Neural cell (in vitro differentiated cells): Measurements from ENCODE around the gene AFF1. TPM values are rescaled to one million over a fixed set of nuclear protein-coding genes. Genes with fewer than 3 reads are reported as not detected.

Experiments
- H2AFZ ChIP-seq: fragments of 200-600, 300-800 bp; sonication (generic), shearing (Covaris generic); 2 replicates; pipeline ENCODE4 v1.6.0; 2014; ENCODE audit warnings: low read depth, mild to moderate bottlenecking, antibody characterized with exemption, low read length, moderate library complexity
- H3F3A ChIP-seq: fragments of 200-600 bp; shearing (Covaris generic); 2 replicates; pipeline ENCODE4 v1.6.1; 2016; ENCODE audit warnings: mild to moderate bottlenecking, moderate library complexity, mixed read lengths, antibody characterized with exemption, low read length; ENCODE audit not compliant: insufficient read depth, poor library complexity, severe bottlenecking
- H3K27ac ChIP-seq: fragments of 200-600, 300-800 bp; sonication (generic), shearing (Covaris generic); 2 replicates; pipeline ENCODE4 v1.5.1; 2014; ENCODE audit warnings: mild to moderate bottlenecking, low read length, moderate library complexity
- H3K27me3 ChIP-seq: fragments of 300-800, 200-600 bp; sonication (generic), shearing (Covaris generic); 2 replicates; pipeline ENCODE4 v1.6.0; 2014; ENCODE audit warnings: mild to moderate bottlenecking, low read depth, low read length, moderate library complexity; ENCODE audit not compliant: insufficient read depth
- H3K36me3 ChIP-seq: fragments of 300-800, 200-600 bp; sonication (generic), shearing (Covaris generic); 2 replicates; pipeline ENCODE4 v1.5.1; 2014; ENCODE audit warnings: mild to moderate bottlenecking, antibody characterized with exemption, low read length, moderate library complexity; ENCODE audit not compliant: insufficient read depth
- H3K4me2 ChIP-seq: fragments of 300-800, 200-600 bp; sonication (generic), shearing (Covaris generic); 2 replicates; pipeline ENCODE4 v1.6.0; 2014; ENCODE audit warnings: mild to moderate bottlenecking, low read length
- H3K4me3 ChIP-seq: fragments of 300-800, 200-600 bp; sonication (generic), shearing (Covaris generic); 2 replicates; pipeline ENCODE4 v1.5.1; 2014; ENCODE audit warnings: mild to moderate bottlenecking, low read length, moderate library complexity
- H3K79me2 ChIP-seq: fragments of 200-600 bp; shearing (Covaris generic); replicated peaks from 2 replicates; pipeline ENCODE4 v1.6.0; 2014; ENCODE audit warnings: mild to moderate bottlenecking, low read length, moderate library complexity; ENCODE audit not compliant: insufficient read depth
- H3K9ac ChIP-seq: fragments of 300-800, 200-600 bp; sonication (generic), shearing (Covaris generic); 2 replicates; pipeline ENCODE4 v1.6.1; 2016; ENCODE audit warnings: mild to moderate bottlenecking, low read length, mixed read lengths
- H3K9me2 ChIP-seq: fragments of 200-600 bp; shearing (Covaris generic); 2 replicates; pipeline ENCODE4 v1.6.1; 2016; ENCODE audit warnings: mild to moderate bottlenecking, low read length, mixed read lengths; ENCODE audit not compliant: insufficient read depth
- H3K9me3 ChIP-seq: fragments of 200-600, 300-800 bp; sonication (generic), shearing (Covaris generic); 2 replicates; pipeline ENCODE4 v1.6.1; 2016; ENCODE audit warnings: mild to moderate bottlenecking, mixed run types, low read length, moderate library complexity, mixed read lengths
- H4K20me1 ChIP-seq: fragments of 200-600 bp; shearing (Covaris generic); 2 replicates; pipeline ENCODE4 v1.6.1; 2016; ENCODE audit warnings: mild to moderate bottlenecking, mixed run types; ENCODE audit not compliant: insufficient read depth
- CTCF ChIP-seq: fragments of 450-650 bp; IDR thresholded peaks from 2 replicates; pipeline ENCODE4 v1.5.1; 2014; ENCODE audit warnings: antibody characterized with exemption, mild to moderate bottlenecking, moderate library complexity; ENCODE audit not compliant: poor library complexity, severe bottlenecking
- EP300 ChIP-seq: fragments of 450-650 bp; conservative IDR thresholded peaks from 2 replicates; pipeline ENCODE4 v1.6.1; 2014; ENCODE audit warnings: antibody characterized with exemption, mild to moderate bottlenecking, moderate library complexity; ENCODE audit not compliant: poor library complexity, severe bottlenecking
- EZH2 ChIP-seq: fragments of 200-600, 300-800 bp; shearing (Covaris generic), sonication (generic); IDR thresholded peaks from 2 replicates; pipeline ENCODE4 v1.6.1; 2014; ENCODE audit warnings: antibody characterized with exemption, low read length, borderline replicate concordance, mild to moderate bottlenecking; ENCODE audit not compliant: insufficient read depth, poor library complexity, severe bottlenecking
- MXI1 ChIP-seq: fragments of 450-650 bp; conservative IDR thresholded peaks from 2 replicates; pipeline ENCODE4 v1.6.1; 2014; ENCODE audit warnings: antibody characterized with exemption, mild to moderate bottlenecking; ENCODE audit not compliant: poor library complexity, severe bottlenecking
- POLR2AphosphoS5 ChIP-seq: IDR thresholded peaks from 2 replicates; pipeline ENCODE4 v1.6.1; 2012
- RAD21 ChIP-seq: fragments of 450-650 bp; conservative IDR thresholded peaks from 2 replicates; pipeline ENCODE4 v1.6.1; 2014; ENCODE audit warnings: antibody characterized with exemption, mild to moderate bottlenecking, moderate library complexity
- SMC3 ChIP-seq: fragments of 450-650 bp; conservative IDR thresholded peaks from 2 replicates; pipeline ENCODE4 v1.6.1; 2014; ENCODE audit warnings: antibody characterized with exemption, mild to moderate bottlenecking, moderate library complexity; ENCODE audit not compliant: poor library complexity
- TAF1 ChIP-seq: IDR thresholded peaks from 2 replicates; pipeline ENCODE4 v1.6.1; 2012; ENCODE audit warnings: low read depth
- polyA minus RNA-seq: library from RNA; depleted of rRNA, polyadenylated mRNA; stranded (reverse); fragments of >200 nt; gene quantifications from 2 replicates; pipeline ENCODE4 v1.2.3, GENCODE V29; 2014
- polyA plus RNA-seq: library from polyadenylated mRNA; depleted of rRNA; stranded (reverse); fragments of >200 nt; gene quantifications from 2 replicates; pipeline ENCODE4 v1.2.3, GENCODE V29; 2014
- TF ChIP-seq, protein P1 (sequence below): IDR thresholded peaks from 2 replicates; pipeline ENCODE4 v1.6.1; 2012; ENCODE audit warnings: borderline replicate concordance

The AFF1 gene, protein sequence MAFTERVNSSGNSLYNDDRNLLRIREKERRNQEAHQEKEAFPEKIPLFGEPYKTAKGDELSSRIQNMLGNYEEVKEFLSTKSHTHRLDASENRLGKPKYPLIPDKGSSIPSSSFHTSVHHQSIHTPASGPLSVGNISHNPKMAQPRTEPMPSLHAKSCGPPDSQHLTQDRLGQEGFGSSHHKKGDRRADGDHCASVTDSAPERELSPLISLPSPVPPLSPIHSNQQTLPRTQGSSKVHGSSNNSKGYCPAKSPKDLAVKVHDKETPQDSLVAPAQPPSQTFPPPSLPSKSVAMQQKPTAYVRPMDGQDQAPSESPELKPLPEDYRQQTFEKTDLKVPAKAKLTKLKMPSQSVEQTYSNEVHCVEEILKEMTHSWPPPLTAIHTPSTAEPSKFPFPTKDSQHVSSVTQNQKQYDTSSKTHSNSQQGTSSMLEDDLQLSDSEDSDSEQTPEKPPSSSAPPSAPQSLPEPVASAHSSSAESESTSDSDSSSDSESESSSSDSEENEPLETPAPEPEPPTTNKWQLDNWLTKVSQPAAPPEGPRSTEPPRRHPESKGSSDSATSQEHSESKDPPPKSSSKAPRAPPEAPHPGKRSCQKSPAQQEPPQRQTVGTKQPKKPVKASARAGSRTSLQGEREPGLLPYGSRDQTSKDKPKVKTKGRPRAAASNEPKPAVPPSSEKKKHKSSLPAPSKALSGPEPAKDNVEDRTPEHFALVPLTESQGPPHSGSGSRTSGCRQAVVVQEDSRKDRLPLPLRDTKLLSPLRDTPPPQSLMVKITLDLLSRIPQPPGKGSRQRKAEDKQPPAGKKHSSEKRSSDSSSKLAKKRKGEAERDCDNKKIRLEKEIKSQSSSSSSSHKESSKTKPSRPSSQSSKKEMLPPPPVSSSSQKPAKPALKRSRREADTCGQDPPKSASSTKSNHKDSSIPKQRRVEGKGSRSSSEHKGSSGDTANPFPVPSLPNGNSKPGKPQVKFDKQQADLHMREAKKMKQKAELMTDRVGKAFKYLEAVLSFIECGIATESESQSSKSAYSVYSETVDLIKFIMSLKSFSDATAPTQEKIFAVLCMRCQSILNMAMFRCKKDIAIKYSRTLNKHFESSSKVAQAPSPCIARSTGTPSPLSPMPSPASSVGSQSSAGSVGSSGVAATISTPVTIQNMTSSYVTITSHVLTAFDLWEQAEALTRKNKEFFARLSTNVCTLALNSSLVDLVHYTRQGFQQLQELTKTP
- polyA plus RNA-seq (0.63 and 0.94 TPM in 2 replicates), polyA minus RNA-seq (3.8 and 3.9 TPM in 2 replicates)

DNA sequence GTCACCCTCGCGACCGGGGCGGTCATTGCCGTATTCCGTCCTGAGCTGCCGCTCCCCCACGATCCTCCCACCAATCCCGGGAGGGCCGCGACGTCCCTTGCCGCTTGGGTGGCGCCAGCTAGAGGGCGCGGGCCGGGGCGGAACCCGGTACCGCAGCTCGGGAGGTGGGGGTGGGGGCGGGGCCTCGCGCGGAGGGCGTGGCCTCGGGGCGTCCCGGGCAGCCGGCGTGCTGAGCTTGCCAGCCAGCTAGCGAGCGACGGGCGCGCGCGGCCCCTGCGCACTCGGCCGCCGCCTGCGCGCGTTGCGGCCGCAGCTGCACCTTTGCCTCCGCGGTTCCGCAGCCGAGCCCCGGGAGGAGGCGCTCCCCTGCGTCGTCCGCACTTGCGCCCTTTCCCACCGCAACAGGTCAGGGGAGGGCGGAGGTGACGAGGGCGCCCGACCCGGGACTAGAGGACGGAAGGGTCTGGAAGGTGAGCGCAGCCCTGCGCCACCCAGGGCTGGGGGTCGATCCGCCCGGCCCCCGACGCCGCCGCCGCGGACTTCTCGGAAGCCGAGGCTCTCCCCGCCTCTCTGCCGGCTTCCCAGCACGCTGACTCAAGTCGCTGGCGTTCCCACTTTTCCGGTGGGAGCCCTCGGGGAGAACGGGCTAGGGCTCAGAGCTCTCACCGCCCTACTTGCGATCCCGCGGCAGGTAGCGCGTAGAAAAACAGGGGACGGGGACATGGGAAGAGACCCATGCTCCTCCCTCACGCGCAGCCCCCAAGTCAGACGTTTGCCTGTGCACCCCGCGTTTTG is at the start of gene AFF1:
TSS of gene AFF1 (plus strand) at position 241 of the 795 bp plus-strand sequence. CDS start 13,523 bp downstream, outside the sequence.
- Histone ChIP-seq H3K27ac (no peak within 1 kb of the TSS), H2AFZ (peak within 1 kb of the TSS; percentile 43), H3K4me3 (peak within 1 kb of the TSS; percentile 87), H3K9me3 (no peaks in the 10 kb centered on the region), H4K20me1 (no peaks in the 10 kb centered on the region), H3F3A (peaks cover 5% of the 10 kb centered on the region), H3K9ac (peak within 1 kb of the TSS; percentile 35), H3K27me3 (peaks cover 32% of the 10 kb centered on the region), H3K9me2 (no peaks in the 10 kb centered on the region), H3K4me2 (peak within 1 kb of the TSS; percentile 45), H3K36me3 (no peaks in the 10 kb centered on the region), H3K79me2 (no peaks in the 10 kb centered on the region)
- TF ChIP-seq EP300 (no peak), SMC3 (peak; percentile 48), TAF1 (no peak), EZH2 (no peak), RAD21 (peak; percentile 31), POLR2AphosphoS5 (no peak), CTCF (peak; percentile 49), MXI1 (peak; percentile 60)
- TF ChIP-seq, protein P1, sequence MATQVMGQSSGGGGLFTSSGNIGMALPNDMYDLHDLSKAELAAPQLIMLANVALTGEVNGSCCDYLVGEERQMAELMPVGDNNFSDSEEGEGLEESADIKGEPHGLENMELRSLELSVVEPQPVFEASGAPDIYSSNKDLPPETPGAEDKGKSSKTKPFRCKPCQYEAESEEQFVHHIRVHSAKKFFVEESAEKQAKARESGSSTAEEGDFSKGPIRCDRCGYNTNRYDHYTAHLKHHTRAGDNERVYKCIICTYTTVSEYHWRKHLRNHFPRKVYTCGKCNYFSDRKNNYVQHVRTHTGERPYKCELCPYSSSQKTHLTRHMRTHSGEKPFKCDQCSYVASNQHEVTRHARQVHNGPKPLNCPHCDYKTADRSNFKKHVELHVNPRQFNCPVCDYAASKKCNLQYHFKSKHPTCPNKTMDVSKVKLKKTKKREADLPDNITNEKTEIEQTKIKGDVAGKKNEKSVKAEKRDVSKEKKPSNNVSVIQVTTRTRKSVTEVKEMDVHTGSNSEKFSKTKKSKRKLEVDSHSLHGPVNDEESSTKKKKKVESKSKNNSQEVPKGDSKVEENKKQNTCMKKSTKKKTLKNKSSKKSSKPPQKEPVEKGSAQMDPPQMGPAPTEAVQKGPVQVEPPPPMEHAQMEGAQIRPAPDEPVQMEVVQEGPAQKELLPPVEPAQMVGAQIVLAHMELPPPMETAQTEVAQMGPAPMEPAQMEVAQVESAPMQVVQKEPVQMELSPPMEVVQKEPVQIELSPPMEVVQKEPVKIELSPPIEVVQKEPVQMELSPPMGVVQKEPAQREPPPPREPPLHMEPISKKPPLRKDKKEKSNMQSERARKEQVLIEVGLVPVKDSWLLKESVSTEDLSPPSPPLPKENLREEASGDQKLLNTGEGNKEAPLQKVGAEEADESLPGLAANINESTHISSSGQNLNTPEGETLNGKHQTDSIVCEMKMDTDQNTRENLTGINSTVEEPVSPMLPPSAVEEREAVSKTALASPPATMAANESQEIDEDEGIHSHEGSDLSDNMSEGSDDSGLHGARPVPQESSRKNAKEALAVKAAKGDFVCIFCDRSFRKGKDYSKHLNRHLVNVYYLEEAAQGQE = no peak
